Ovary (tissue), 3 donors: ENCODE results near the gene GPATCH1.

ENCODE experiments used
- EP300 ChIP-seq: sonication (generic); formaldehyde crosslinking; IDR thresholded peaks from one replicate; pipeline ENCODE4 v1.6.1; 2017; ENCODE audit warnings: antibody characterized with exemption
- POLR2A ChIP-seq: fragments of 450-650 bp; IDR thresholded peaks from one replicate; pipeline ENCODE4 v1.6.1; 2017; ENCODE audit warnings: antibody characterized with exemption, mild to moderate bottlenecking, moderate library complexity
- TF ChIP-seq, protein P1 (sequence below), 3 donors: fragments of 450-650 bp in 2 of 3; fragments of 200-600 bp in 1 of 3; IDR thresholded peaks; one replicate each; pipeline versions ENCODE4 v1.5.1 to v1.8.0; 2016 to 2022; ENCODE audit warnings: antibody characterized with exemption in 3 of 3, mild to moderate bottlenecking in 1 of 3
- donor health status: DM: no; HTN: no; CAD: no.

DNA sequence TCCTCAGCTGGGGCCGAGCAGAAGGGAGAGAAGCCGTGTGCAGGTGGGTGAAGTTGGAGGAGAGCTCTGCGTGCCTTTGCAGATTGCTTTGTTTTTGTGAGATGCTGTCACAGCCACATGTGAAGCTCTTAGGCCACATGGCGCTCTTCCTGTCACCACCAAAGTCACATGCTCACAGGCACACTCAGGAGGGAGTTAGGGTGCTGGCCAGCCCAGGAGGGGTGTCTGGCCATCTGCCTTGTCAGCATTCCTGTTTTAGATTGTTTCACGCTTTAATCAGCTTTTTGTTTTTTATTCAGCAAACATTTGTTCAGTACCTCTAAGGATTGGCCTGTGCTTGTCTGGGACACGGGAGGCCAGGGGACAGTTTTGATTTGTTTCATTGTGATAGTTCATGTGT, 21.9 kb downstream of the GPATCH1 start:
- TF ChIP-seq POLR2A, result no peak
- TF ChIP-seq EP300, result no peak
- TF ChIP-seq, protein P1, sequence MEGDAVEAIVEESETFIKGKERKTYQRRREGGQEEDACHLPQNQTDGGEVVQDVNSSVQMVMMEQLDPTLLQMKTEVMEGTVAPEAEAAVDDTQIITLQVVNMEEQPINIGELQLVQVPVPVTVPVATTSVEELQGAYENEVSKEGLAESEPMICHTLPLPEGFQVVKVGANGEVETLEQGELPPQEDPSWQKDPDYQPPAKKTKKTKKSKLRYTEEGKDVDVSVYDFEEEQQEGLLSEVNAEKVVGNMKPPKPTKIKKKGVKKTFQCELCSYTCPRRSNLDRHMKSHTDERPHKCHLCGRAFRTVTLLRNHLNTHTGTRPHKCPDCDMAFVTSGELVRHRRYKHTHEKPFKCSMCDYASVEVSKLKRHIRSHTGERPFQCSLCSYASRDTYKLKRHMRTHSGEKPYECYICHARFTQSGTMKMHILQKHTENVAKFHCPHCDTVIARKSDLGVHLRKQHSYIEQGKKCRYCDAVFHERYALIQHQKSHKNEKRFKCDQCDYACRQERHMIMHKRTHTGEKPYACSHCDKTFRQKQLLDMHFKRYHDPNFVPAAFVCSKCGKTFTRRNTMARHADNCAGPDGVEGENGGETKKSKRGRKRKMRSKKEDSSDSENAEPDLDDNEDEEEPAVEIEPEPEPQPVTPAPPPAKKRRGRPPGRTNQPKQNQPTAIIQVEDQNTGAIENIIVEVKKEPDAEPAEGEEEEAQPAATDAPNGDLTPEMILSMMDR (IDR thresholded peaks at IDR 0.05), result no peak
